DND-41 (cell line): ENCODE data around the gene CCHCR1.

Source experiments
- CTCF ChIP-seq: IDR thresholded peaks from 2 replicates; pipeline ENCODE4 v1.5.1; 2012; ENCODE audit warnings: borderline replicate concordance, low read length, moderate library complexity, mild to moderate bottlenecking; ENCODE audit not compliant: poor library complexity, severe bottlenecking; ENCODE audit errors: extremely low read depth
- EZH2 ChIP-seq: IDR thresholded peaks from 3 replicates; pipeline ENCODE4 v1.6.1; 2012; ENCODE audit warnings: borderline replicate concordance, low read depth, mild to moderate bottlenecking, moderate library complexity, low read length, inconsistent platforms; ENCODE audit not compliant: severe bottlenecking

- TF ChIP-seq CTCF (no peak), EZH2 (no peak)
Observed at GRCh38 chr6:31096656-31097055, 60.9 kb downstream of the CCHCR1 start.
